WI38 (cell line): Measurements from ENCODE around the gene SEMA4A.

Source experiments
- H3K4me3 ChIP-seq: 2 replicates; pipeline ENCODE4 v1.5.1; 2011; ENCODE audit warnings: low read depth, mild to moderate bottlenecking, control low read depth, low read length
- CTCF ChIP-seq: IDR thresholded peaks from 2 replicates; pipeline ENCODE4 v1.5.1; 2012; ENCODE audit warnings: low read depth, mild to moderate bottlenecking, control low read depth, low read length

SEMA4A gene

GRCh38 chr1:156110252-156110651 lies 43.1 kb upstream of the SEMA4A start:
- no peak overlapping the region for H3K4me3 ChIP-seq
- no peak for TF ChIP-seq CTCF

GRCh38 chr1:156111355-156111962 lies 41.9 kb upstream of the SEMA4A start:
- TF ChIP-seq CTCF: no peak
- H3K4me3 ChIP-seq: no peak overlapping the region

GRCh38 chr1:156112276-156113137 lies 40.9 kb upstream of the SEMA4A start:
- no peak overlapping the region for H3K4me3 ChIP-seq
- TF ChIP-seq CTCF: no peak

GRCh38 chr1:156113282-156113950 lies 40.0 kb upstream of the SEMA4A start:
- no peak for TF ChIP-seq CTCF
- no peak overlapping the region for H3K4me3 ChIP-seq

- no peak for TF ChIP-seq CTCF
- H3K4me3 ChIP-seq: peak within 1 kb of the TSS; percentile 99
Observed at GRCh38 chr1:156114101-156114918, 39.1 kb upstream of the SEMA4A start, which contains the start of gene LMNA. Gene LMNA, plus strand, starts transcription at chr1:156114711. Its CDS starts 208 bp downstream, at chr1:156114919.

- TF ChIP-seq CTCF: no peak
- peak overlapping the region; percentile 99 for H3K4me3 ChIP-seq
Observed at GRCh38 chr1:156114919-156115513, 38.4 kb upstream of the SEMA4A start.
